Suprapubic skin (tissue), 4 donors: ENCODE measurements around the gene MEF2B. TPM values are rescaled to one million over a fixed set of nuclear protein-coding genes. Genes with fewer than 3 reads are reported as not detected.
A peak's percentile ranks its signal among the peaks of the same experiment; 100 is the strongest.

Experiments used
- DNase-seq, 2 donors: peaks; one replicate each; pipeline ENCODE4 v3.0.0-alpha.2; 2019; ENCODE audit warnings: low spot score in 2 of 2
- H3K27ac ChIP-seq: fragments of 200-600 bp; sonication (generic); one replicate; pipeline ENCODE4 v1.5.1; 2019
- H3K27me3 ChIP-seq: fragments of 200-600 bp; sonication (generic); one replicate; pipeline ENCODE4 v1.5.1; 2019
- H3K36me3 ChIP-seq: fragments of 200-600 bp; sonication (generic); one replicate; pipeline ENCODE4 v1.5.1; 2019
- H3K4me1 ChIP-seq: fragments of 200-600 bp; sonication (generic); one replicate; pipeline ENCODE4 v1.5.1; 2019
- H3K4me3 ChIP-seq: fragments of 200-600 bp; sonication (generic); one replicate; pipeline ENCODE4 v1.5.1; 2019; ENCODE audit warnings: mild to moderate bottlenecking
- H3K9me3 ChIP-seq: fragments of 200-600 bp; sonication (generic); one replicate; pipeline ENCODE4 v1.5.1; 2019
- EP300 ChIP-seq: sonication (generic); formaldehyde crosslinking; IDR thresholded peaks from one replicate; pipeline ENCODE4 v1.6.1; 2017; ENCODE audit warnings: antibody characterized with exemption
- POLR2A ChIP-seq, 2 donors: fragments of 450-650 bp; IDR thresholded peaks; one replicate each; pipeline ENCODE4 v1.6.1; 2017; ENCODE audit warnings: antibody characterized with exemption in 2 of 2, mild to moderate bottlenecking in 2 of 2, moderate library complexity in 2 of 2
- POLR2AphosphoS5 ChIP-seq, 3 donors: sonication (generic); formaldehyde crosslinking; IDR thresholded peaks; one replicate each; pipeline ENCODE4 v1.6.1; 2017; ENCODE audit warnings: antibody characterized with exemption in 3 of 3
- whole genome bisulfite sequencing: methylation state at CpG from one replicate; pipeline ENCODE4 v1.1.5; 2018; 5-methylcytosine and 5-hydroxymethylcytosine counted together
- total RNA-seq, 4 donors: library from RNA; depleted of rRNA; stranded (reverse); fragments of >200 nt; gene quantifications; one replicate each; pipeline ENCODE4 v1.1.0, GENCODE V29; 2016
- TF ChIP-seq, protein P1 (sequence below), 2 donors: fragments of 200-600 bp in 1 of 2; fragments of 450-650 bp in 1 of 2; sonication (generic) in 1 of 2; IDR thresholded peaks; one replicate each; pipeline ENCODE4 v1.5.1; 2016 to 2019; ENCODE audit warnings: antibody characterized with exemption in 2 of 2, mild to moderate bottlenecking in 1 of 2, moderate library complexity in 1 of 2

Gene MEF2B
- total RNA-seq, 4 donors from 2014 or later = 0.68 to 1.8 (median 0.73) TPM; not detected in 1

DNA sequence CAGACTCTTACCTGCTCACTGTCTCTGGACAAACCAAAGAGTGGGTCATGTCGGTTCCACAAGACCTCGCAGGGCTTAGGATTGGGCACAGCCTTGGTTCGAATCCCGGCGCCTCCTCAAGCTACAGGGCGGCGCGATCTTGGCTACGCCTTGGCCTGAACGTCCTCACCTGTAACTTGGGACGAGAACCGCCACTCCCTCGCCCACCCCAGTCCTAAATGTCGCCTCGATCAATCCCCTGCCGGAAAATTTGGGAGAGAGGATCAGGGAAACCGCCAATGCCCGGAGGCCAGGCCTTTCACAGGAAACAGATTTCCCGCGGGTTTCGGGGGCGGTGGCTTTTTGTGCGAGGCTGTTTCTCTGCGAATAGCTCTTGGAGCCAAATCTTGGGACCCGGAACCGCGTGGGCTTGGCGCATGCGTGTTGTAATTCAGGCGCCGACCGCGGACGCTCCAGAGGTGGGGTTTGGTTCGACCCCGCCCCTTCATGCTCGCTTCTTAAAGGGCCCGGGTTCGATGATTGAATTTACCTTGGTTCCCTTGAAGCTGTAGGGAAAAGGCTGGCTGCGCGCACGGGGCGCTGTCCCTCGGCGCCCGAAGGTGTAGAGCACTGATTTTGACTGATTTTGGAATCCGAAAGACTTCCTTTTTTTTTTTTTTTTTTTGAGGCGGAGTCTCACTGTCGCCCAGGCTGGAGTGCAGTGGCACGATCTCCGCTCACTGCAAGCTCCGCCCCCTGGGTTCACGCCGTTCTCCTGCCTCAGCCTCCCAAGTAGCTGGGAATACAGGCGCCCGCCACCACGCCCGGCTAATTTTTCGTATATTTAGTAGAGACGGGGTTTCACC, 33.2 kb upstream of the MEF2B start, which contains the start of gene NR2C2AP:
TSS of gene NR2C2AP (minus strand) at position 403 of the 845 bp plus-strand sequence. CDS start at position 49, 354 bp downstream.
- H3K4me3 ChIP-seq = peak within 1 kb of the TSS; percentile 69
- peaks cover 20% of the 10 kb centered on the region for H3K36me3 ChIP-seq
- peak within 1 kb of the TSS; percentile 77 for H3K27ac ChIP-seq
- H3K27me3 ChIP-seq = peaks cover 3% of the 10 kb centered on the region
- peak in 1 of 3 donors; percentile 5 for TF ChIP-seq POLR2AphosphoS5 (IDR thresholded peaks at IDR 0.05)
- TF ChIP-seq POLR2A (IDR thresholded peaks at IDR 0.05) = no peak
- H3K9me3 ChIP-seq = no peaks in the 10 kb centered on the region
- H3K4me1 ChIP-seq = peaks cover 15% of the 10 kb centered on the region
- DNase-seq = peak; percentile 95 to 97
- 9% methylated on average over 46 of the region's 60 CpGs for WGBS

DNA sequence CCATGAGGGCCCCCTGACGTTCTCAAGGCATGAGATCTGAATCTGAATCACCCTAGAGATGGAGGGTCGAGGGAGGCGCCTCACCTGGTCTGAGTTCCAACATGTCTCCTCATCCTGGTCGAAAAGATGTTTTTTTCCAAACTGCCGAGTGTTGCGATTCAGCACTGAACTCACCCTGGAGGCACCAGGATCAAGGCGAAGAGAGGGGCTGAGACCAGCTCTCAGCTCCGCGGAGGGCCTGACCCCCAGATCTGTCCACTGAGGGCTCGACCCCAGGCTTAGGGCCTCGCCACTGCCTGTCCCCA, 32.6 kb upstream of the MEF2B start:
- WGBS = 4% methylated on average over 11 of the region's 11 CpGs
- no peak for DNase-seq
- Histone ChIP-seq H3K4me3 (peak overlapping the region; percentile 69), H3K9me3 (no peaks in the 10 kb centered on the region), H3K4me1 (peaks cover 15% of the 10 kb centered on the region), H3K36me3 (peaks cover 26% of the 10 kb centered on the region), H3K27ac (peak overlapping the region; percentile 77), H3K27me3 (no peaks in the 10 kb centered on the region)
- TF ChIP-seq, protein P1, sequence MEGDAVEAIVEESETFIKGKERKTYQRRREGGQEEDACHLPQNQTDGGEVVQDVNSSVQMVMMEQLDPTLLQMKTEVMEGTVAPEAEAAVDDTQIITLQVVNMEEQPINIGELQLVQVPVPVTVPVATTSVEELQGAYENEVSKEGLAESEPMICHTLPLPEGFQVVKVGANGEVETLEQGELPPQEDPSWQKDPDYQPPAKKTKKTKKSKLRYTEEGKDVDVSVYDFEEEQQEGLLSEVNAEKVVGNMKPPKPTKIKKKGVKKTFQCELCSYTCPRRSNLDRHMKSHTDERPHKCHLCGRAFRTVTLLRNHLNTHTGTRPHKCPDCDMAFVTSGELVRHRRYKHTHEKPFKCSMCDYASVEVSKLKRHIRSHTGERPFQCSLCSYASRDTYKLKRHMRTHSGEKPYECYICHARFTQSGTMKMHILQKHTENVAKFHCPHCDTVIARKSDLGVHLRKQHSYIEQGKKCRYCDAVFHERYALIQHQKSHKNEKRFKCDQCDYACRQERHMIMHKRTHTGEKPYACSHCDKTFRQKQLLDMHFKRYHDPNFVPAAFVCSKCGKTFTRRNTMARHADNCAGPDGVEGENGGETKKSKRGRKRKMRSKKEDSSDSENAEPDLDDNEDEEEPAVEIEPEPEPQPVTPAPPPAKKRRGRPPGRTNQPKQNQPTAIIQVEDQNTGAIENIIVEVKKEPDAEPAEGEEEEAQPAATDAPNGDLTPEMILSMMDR (IDR thresholded peaks at IDR 0.05) = no peak
- no peak for TF ChIP-seq POLR2AphosphoS5 (IDR thresholded peaks at IDR 0.05)
- no peak for TF ChIP-seq EP300
- no peak for TF ChIP-seq POLR2A (IDR thresholded peaks at IDR 0.05)

DNA sequence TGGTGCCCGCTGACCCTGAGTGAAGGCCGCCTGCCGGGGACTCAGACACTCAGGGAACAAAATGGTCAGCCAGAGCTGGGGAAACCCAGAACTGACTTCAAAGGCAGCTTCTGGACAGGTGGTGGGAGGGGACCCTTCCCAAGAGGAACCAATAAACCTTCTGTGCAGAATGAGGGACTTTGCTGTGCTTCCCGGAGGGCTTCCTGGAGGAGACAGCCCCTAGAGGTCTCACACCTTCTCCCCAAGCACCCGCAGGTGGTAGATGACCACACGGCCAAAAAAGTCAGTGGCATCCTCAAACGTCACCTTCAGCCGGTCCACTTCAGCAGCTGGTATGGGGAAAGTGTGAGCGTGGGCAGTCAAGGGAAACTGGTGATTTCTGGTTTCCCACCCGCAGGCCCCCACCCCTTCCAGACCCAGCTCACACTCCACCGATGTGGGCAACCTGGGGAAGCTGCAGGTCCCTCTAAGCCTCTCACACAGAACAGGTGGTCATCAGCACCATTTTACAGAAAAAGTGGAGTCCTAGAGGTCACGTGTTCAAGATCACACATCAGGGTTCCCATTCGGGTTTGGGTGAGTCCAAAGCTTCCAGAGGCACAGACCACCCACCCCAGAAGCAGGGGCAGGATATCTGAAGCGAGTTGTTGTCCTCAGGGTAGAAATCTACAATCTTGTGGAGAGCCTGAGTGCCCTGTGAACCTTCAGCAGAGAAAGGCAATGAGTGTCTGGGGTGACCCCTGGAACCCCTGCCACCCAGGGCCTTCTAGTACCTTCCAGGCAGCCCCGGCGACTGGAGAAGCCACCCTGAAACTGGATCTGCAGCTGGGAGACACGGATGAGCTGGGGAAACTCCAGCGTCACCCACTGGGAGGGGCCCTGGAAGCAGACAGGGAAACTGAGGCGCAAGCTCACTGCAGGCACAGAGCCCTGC, 31.9 kb upstream of the MEF2B start:
- Histone ChIP-seq H3K9me3 (no peaks in the 10 kb centered on the region), H3K4me3 (peak overlapping the region; percentile 69), H3K4me1 (peaks cover 15% of the 10 kb centered on the region), H3K36me3 (peaks cover 33% of the 10 kb centered on the region), H3K27ac (no peak overlapping the region), H3K27me3 (no peaks in the 10 kb centered on the region)
- TF ChIP-seq EP300 = no peak
- TF ChIP-seq, protein P1 (IDR thresholded peaks at IDR 0.05) = no peak
- no peak for TF ChIP-seq POLR2AphosphoS5 (IDR thresholded peaks at IDR 0.05)
- TF ChIP-seq POLR2A (IDR thresholded peaks at IDR 0.05) = no peak
- DNase-seq = peak in 1 of 2 donors; percentile 56
- WGBS = 77% methylated on average over 14 of the region's 19 CpGs

DNA sequence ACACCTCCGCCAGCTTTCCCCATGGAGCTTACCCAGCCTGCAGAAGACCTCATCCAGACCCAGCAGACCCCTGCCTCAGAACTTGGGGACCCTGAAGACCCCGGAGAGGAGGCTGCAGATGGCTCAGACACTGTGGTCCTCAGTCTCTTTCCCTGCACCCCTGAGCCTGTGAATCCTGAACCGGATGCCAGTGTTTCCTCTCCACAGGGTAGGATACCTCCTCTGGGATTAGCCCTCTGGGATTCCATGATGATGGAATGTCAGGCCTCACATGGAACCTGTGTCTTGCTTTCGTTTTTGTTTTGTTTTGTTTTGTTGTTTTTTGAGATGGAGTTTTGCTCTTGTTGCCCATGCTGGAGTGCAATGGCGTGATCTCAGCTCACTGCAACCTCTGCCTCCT, 23.9 kb upstream of the MEF2B start:
- 68% methylated on average over 5 of the region's 5 CpGs for WGBS
- no peak for DNase-seq
- H3K27ac ChIP-seq = no peak overlapping the region
- no peaks in the 10 kb centered on the region for H3K27me3 ChIP-seq
- H3K9me3 ChIP-seq = no peaks in the 10 kb centered on the region
- H3K4me3 ChIP-seq = peak overlapping the region; percentile 87
- peaks cover 52% of the 10 kb centered on the region for H3K4me1 ChIP-seq
- TF ChIP-seq POLR2A (IDR thresholded peaks at IDR 0.05) = no peak
- H3K36me3 ChIP-seq = peaks cover 26% of the 10 kb centered on the region

DNA sequence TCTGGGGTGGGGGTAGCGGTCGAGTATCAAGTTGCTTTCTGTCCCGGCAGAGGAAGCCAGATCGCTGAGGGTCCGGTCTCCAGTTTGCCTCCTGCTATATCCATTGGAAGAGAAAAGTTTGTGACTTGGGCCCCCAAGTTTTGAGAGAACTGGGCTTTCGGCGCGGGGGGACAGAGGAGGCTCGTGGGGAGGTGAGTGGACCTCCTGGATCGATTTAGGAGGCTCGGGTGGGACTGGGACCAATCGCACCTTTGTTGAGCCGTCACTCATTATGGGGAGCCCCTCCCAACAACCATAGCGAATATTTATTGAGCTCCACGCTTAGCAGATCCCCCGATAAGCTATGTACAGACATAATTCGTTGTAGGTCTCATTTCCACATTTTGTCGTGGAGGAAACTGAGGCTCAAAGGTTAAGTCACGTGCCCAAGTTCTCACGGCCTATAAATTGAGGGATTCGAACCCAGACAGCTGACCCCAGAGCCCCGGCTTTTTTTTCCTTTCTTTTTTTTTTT, 22.9 kb upstream of the MEF2B start:
- TF ChIP-seq POLR2A (IDR thresholded peaks at IDR 0.05) (no peak), POLR2AphosphoS5 (IDR thresholded peaks at IDR 0.05) (no peak), EP300 (no peak)
- TF ChIP-seq, protein P1 (IDR thresholded peaks at IDR 0.05) = no peak
- Histone ChIP-seq H3K4me1 (peaks cover 52% of the 10 kb centered on the region), H3K4me3 (peak overlapping the region; percentile 87), H3K9me3 (no peaks in the 10 kb centered on the region), H3K36me3 (peaks cover 16% of the 10 kb centered on the region), H3K27ac (peak overlapping the region; percentile 99), H3K27me3 (no peaks in the 10 kb centered on the region)
- DNase-seq = no peak
- under 1% methylated on average over 13 of the region's 22 CpGs for WGBS
